COLO829 (cell line): Measurements from ENCODE around the gene PITPNC1.

Source experiments
- DNase-seq: peaks from one replicate; pipeline ENCODE4 v3.0.0; 2012; ENCODE audit warnings: low spot score

The PITPNC1 gene

DNA sequence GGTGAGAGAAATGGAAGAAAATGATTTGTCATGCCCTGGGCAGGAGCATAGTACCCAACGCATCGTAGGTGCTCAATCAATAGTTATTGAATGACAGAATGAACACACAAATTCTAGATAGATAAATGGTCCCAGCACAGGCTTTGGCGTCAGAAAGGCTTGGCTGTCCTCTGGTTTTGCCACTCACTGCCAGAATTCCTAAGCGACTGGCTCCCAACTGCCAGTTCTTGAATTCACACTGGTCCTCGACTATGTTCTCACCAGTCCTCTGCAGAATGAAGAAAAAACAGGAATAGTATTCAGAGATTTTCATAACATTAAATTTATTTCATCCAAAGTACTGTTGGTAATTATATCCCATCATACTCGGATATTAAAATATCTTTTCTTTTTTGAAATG lies 177.6 kb downstream of the PITPNC1 start:
- no peak for DNase-seq

- no peak for DNase-seq
These were observed 178.8 kb downstream of the PITPNC1 start for GRCh38 chr17:67555855-67556254.

- DNase-seq: no peak
These were observed 180.2 kb downstream of the PITPNC1 start for GRCh38 chr17:67557052-67557845.

DNA sequence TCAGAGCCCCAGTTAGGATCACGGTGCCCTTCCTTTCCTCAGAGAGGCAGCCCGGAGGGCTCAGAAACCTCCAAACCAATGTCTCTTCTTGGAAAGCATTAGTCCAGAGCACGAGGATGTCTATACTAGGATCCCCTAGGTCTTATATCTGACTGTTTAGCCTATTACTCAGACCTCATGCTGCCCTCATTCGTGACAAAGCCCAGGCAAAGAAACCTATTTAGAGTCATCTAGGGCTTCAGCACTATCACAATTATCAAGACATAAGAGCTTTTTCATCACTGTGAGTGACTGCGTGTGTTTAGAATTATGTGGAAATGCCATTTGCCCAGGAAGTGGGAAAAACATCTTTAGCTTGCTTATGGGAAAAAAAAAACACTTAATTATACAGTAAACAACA lies 180.8 kb downstream of the PITPNC1 start:
- peak; percentile 26 for DNase-seq

- DNase-seq: no peak
These were observed 181.8 kb downstream of the PITPNC1 start for GRCh38 chr17:67558740-67559380.

GRCh38 chr17:67559381-67559966 lies 182.4 kb downstream of the PITPNC1 start:
- no peak for DNase-seq

- no peak for DNase-seq
These were observed 184.9 kb downstream of the PITPNC1 start for GRCh38 chr17:67562005-67562404.

- DNase-seq: no peak
These were observed 186.7 kb downstream of the PITPNC1 start for GRCh38 chr17:67563692-67564228.

DNA sequence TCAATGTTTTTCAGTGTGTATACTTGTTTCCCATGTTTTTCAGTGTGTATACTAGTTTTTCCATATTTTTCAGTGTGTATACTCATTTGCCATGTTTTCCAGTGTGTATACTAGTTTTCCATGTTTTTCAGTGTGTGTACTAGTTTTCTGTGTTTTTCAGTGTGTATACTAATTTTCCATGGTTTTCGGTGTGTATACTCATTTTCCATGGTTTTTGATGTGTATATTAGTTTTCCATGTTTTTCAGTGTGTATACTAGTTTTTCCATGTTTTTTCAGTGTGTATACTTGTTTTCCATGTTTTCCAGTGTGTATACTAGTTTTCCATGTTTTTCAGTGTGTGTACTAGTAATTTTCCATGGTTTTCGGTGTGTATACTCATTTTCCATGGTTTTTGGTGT lies 188.0 kb downstream of the PITPNC1 start:
- no peak for DNase-seq

DNA sequence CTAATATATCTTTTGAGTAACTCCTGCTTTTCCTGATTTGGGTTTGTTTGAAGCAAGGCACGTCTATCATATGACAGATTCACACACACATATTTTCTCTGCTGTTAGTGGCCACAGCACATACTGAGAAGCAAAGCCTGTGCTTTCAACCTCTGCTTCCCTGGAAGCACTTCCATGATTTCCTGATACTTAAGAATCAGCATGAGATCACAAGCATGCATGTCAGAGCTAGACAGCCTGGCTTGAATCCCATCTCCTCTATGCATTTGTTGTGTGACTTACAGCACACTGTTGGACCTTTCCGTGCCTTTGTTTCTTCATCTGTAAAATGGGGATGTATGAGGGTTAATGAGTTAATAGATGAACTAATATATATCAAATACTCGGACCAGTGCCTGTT lies 189.6 kb downstream of the PITPNC1 start:
- DNase-seq: no peak

DNA sequence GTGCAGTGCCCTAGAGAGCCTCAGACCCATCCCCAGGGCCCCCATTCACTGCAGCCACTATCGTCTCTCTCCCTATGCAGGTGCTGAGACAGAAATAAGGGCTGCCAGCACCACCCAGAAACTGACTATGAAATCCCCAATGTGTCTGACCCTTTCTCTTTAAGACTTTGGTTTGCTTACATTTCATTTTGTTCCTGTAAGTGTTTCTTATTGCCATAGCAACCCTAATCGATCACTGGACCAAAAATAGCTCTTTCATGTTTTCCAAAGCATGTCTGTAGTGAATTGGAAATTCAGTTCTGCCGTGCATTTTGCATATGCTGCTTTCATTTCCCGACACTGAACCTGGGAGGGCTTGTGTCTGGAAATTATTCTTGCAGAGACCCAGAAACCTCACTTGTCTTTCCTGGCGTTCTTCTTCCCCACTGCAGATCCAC lies 192.0 kb downstream of the PITPNC1 start:
- DNase-seq: no peak

- no peak for DNase-seq
These were observed 192.8 kb downstream of the PITPNC1 start for GRCh38 chr17:67569873-67570272.

DNA sequence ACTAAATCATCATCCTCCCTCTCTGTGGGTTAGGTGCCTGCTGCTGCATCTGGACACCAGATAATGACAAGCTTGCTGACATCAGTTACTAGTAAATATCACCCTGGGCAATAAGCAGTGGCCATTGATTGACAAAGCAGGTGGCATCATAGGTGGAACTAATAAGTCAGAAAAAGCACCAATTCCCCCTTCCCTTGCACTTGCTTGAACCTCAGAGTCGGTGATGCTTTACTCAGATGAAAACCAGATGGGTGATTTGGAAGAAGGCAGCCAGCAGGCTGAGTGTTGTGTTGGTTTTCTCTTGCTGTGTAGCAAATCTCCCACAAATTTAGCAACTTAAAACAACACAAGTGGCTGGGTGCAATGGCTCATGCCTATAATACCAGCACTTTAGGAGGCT lies 193.7 kb downstream of the PITPNC1 start:
- DNase-seq: no peak

DNA sequence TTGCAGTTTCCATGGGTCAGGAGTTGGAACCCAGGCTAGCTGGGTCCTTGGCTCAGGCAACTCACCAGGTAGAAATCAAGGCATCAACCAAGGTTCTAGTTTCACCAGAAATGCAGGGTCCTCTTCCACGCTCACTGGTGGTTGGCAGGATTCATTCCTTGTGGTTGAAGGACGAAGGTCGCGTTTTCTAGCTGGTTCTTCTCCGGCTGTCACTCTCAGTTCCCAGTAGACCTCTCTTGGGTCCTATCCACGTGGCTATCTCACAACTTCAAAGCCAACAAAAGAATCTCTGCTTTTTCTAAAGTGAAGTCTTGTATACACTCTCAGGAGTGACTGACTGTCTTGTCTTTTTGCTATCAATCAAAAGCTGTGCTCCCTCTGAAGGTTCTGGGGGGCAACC lies 194.4 kb downstream of the PITPNC1 start:
- DNase-seq: no peak

GRCh38 chr17:67573987-67574657 lies 197.0 kb downstream of the PITPNC1 start:
- no peak for DNase-seq

DNA sequence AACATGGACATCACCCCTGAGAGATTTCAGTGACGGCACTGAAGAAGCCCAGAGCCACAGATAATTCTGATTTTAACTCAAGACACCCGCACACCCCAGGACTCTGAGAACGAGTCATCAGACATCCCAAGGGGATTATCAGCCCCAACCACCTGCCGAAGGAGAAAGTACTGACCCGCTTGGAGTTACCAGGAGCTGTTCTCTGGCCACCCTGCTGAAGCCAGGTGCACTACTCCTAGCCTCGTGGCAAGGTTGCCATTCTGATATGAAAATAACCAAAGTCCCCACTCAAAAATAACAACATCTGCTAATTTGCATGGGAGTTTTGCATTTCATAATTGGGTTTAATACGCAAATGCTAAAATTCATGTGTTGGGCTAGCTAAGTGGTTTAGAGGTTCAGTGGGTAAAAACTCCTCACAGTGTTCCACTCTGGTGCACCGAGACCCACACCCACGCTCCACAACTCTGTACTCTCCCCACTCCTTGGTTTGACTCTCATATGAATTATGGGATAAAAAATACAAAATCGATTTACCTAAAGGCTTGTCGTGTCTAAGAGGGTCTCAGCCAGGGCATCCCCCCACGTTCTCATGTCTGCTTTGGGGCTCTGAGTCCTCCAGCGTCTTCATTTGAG lies 197.7 kb downstream of the PITPNC1 start:
- no peak for DNase-seq

DNA sequence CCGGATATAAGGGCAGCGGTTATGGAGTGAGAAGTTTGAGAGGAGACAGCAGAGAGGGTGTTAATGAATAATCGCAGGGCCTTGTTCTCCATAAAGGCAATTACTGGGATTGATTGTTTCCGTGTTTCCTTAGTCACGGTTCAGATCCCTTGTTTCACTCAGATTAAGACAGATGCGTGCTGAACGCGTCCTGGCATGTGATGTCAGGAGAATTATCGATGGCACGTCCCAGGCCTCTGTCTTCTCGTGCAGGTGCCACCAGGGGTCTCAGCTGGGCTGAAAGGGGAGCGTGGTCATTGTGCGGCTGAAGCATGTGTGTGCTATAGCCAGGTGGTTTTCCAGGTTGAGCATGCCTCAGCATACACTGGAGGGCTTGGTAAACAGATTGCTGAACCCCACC lies 198.2 kb downstream of the PITPNC1 start:
- DNase-seq: no peak

- no peak for DNase-seq
These were observed 199.5 kb downstream of the PITPNC1 start for GRCh38 chr17:67576471-67577115.

- no peak for DNase-seq
These were observed 200.5 kb downstream of the PITPNC1 start for GRCh38 chr17:67577429-67578141.

GRCh38 chr17:67578142-67578457 lies 201.0 kb downstream of the PITPNC1 start:
- DNase-seq: no peak
